ENCODE results near the gene DNAJC21.
A peak's percentile ranks its signal among the peaks of the same experiment; 100 is the strongest.

The DNAJC21 gene

DNA sequence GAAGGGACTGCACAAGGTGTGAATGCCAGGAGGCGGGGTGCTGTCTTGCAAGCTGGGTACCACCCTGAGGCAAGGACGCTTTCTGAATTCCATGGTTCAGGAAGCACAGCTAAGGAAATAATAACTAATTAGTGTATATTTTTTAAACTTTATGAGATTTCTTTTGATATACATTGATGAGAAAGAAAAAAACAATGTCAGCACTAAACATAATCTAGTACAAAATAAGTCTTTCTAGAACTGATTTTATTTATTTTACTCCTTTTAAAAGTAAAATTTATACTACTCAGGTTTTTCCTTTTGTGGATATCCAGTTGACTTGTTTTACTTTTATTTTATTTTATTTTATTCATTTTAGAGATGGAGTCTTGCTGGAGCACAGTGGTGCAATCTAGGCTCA is 3.6 kb downstream of the DNAJC21 start:
- TF ChIP-seq, protein P1, sequence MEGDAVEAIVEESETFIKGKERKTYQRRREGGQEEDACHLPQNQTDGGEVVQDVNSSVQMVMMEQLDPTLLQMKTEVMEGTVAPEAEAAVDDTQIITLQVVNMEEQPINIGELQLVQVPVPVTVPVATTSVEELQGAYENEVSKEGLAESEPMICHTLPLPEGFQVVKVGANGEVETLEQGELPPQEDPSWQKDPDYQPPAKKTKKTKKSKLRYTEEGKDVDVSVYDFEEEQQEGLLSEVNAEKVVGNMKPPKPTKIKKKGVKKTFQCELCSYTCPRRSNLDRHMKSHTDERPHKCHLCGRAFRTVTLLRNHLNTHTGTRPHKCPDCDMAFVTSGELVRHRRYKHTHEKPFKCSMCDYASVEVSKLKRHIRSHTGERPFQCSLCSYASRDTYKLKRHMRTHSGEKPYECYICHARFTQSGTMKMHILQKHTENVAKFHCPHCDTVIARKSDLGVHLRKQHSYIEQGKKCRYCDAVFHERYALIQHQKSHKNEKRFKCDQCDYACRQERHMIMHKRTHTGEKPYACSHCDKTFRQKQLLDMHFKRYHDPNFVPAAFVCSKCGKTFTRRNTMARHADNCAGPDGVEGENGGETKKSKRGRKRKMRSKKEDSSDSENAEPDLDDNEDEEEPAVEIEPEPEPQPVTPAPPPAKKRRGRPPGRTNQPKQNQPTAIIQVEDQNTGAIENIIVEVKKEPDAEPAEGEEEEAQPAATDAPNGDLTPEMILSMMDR (IDR thresholded peaks at IDR 0.05; ENCODE audit: low read depth, low read length), result no peak
- peaks cover 22% of the 10 kb centered on the region for H3K36me3 ChIP-seq
- H3K27me3 ChIP-seq, result no peaks in the 10 kb centered on the region
- no peaks in the 10 kb centered on the region; the same call in 1 of the 2 replicates for H3K4me1 ChIP-seq
- no peak for DNase-seq
- H3K4me3 ChIP-seq (ENCODE audit: low read depth, low read length), result no peak overlapping the region
- H3K9me3 ChIP-seq, result no peaks in the 10 kb centered on the region

DNA sequence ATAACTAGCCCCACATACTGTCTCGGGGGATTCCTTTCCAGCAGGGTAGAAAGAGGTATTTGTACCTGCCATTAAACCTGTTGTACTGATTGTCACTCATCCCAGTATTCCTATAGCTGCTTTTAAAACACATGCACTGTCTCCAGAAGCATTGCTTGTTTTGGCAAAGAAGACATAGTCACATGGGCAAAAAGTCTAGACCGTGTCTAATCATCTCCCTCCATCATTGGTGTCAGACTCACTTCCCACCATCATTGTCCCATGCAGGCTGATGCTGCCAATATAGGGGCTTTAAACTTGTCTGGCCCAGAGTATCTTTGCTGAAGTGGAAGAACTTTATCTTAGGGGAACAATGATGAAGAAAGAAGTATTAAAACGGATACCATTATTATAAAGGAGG is 12.6 kb downstream of the DNAJC21 start:
- TF ChIP-seq, protein P1 (IDR thresholded peaks at IDR 0.05; ENCODE audit: low read depth, low read length), result no peak
- Histone ChIP-seq H3K4me3 (ENCODE audit: low read depth, low read length) (no peak overlapping the region), H3K36me3 (peaks cover 40% of the 10 kb centered on the region), H3K27me3 (no peaks in the 10 kb centered on the region), H3K9me3 (no peaks in the 10 kb centered on the region), H3K4me1 (no peaks in the 10 kb centered on the region)
- no peak for DNase-seq

DNA sequence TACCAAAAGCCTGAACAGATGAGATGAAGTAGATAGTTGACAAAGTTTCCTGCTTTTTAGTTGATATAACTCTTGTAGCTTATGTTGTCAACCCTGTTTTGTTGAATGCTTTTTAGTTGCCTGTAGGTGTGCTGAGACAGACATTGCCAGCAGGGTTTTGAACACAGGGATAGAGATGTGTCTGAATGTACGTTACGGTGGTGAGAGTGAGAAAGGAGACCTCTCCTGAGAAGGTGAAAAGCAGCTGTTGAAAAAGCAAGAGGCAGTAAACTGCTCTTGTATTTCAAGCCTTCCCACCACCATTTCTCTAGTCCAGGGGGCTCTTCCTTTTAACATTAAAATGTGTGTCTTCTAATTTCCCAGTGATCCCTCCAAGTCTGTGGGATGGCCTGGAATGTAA is 14.7 kb downstream of the DNAJC21 start:
- Histone ChIP-seq H3K4me1 (no peaks in the 10 kb centered on the region), H3K9me3 (no peaks in the 10 kb centered on the region), H3K4me3 (ENCODE audit: low read depth, low read length) (no peak overlapping the region), H3K27me3 (no peaks in the 10 kb centered on the region), H3K36me3 (peaks cover 22% of the 10 kb centered on the region)
- TF ChIP-seq, protein P1 (IDR thresholded peaks at IDR 0.05; ENCODE audit: low read depth, low read length), result no peak
- no peak for DNase-seq

DNA sequence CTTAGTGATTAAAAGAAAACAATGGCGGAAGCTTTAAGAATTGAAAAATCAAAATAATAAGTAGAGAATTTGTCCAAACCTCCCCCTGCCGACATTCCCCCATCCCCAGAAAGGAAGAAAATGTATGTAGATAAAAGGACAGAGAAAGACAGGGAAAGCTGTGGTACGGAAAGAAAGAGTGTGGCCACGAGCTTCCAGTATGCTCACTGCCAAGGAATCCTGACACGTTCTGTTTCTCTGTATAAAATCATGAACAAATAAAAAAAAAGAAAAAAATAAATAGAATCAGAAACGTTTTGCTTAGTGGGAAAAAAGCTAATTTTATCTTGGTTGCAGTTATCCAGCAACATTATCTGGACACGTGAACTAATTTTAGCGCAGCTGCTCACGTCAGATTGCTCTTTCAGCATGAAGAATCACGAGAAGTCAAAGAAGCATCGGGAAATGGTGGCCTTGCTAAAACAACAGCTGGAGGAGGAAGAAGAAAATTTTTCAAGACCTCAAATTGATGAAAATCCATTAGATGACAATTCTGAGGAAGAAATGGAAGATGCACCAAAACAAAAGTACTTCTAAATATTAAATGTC is 15.2 kb downstream of the DNAJC21 start:
- H3K9me3 ChIP-seq, result no peaks in the 10 kb centered on the region
- peaks cover 22% of the 10 kb centered on the region for H3K36me3 ChIP-seq
- TF ChIP-seq, protein P1 (IDR thresholded peaks at IDR 0.05; ENCODE audit: low read depth, low read length), result no peak
- H3K4me1 ChIP-seq, result no peaks in the 10 kb centered on the region
- no peak overlapping the region for H3K4me3 ChIP-seq (ENCODE audit: low read depth, low read length)
- no peaks in the 10 kb centered on the region for H3K27me3 ChIP-seq
- DNase-seq, result no peak

DNA sequence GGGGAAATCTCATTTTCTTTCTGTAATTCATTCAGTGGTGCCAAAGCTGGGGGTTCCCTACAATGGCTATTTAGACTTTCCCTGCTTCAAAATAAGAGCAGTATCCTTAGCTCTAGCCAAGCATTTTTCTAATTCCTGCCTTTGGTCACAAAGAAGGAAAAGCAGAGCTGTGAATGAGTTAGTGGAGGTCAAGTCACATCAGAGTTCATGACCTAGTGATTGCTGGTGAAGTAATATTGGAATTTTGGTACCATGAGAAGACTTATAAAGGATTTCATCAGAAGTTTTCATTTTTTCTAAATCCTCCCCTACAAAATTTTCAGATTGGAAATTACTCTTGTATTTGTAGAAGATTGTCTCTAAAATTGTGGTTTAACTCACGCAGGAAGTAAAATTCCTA is 28.0 kb downstream of the DNAJC21 start:
- Histone ChIP-seq H3K9me3 (no peaks in the 10 kb centered on the region), H3K36me3 (peaks cover 5% of the 10 kb centered on the region; the same call in 1 of the 2 replicates), H3K27me3 (no peaks in the 10 kb centered on the region; the same call in 1 of the 2 replicates), H3K4me3 (ENCODE audit: low read depth, low read length) (no peak overlapping the region), H3K4me1 (no peaks in the 10 kb centered on the region)
- DNase-seq, result no peak
- TF ChIP-seq, protein P1 (IDR thresholded peaks at IDR 0.05; ENCODE audit: low read depth, low read length), result no peak

DNA sequence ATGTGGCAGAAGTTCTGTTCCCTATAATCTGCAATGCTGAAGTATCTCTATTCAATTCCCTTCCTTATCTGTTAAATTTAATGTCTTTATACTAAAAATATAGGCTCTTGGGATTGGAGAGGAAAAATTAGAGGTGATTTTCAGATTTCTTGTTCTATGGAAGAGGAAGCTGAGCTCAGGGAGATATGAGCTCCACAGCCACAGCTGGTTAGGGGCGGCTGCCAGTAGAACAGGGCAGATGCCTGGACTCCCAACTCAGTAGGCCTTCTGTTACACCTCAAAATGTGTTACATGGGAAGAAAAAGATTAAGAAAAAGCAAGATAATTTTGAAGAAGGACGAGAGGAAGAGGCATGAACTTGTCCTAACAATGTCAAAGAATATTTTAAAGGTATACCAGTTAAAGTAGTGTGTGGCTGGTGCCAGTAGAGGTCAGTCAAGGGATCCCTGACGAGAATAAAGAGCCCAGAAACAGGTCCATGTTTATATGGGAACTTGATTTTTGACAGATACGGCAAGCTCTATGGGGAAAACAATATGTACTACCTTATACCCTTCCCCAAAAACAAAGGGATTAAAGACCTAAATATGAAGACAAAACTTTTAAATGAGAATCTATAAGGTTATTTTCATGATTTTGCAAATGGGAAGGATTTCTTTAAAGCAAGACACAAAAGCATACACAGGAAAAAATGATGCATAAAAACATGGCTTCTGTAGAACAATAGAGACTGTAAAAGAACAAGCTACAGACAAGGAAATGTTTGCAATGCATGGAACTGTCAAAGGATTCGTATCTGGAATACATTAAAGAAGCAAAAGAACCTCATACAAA is 28.7 kb downstream of the DNAJC21 start:
- DNase-seq, result peak; percentile 36
- TF ChIP-seq, protein P1 (IDR thresholded peaks at IDR 0.05; ENCODE audit: low read depth, low read length), result peak; percentile 76

More for the DNA sequence above, 28.7 kb downstream of the DNAJC21 start:
- H3K4me1 ChIP-seq, result no peaks in the 10 kb centered on the region
- H3K36me3 ChIP-seq, result peaks cover 5% of the 10 kb centered on the region; the same call in 1 of the 2 replicates
- H3K4me3 ChIP-seq (ENCODE audit: low read depth, low read length), result no peak overlapping the region
- H3K9me3 ChIP-seq, result no peaks in the 10 kb centered on the region
- H3K27me3 ChIP-seq, result no peaks in the 10 kb centered on the region; the same call in 1 of the 2 replicates

Measured in BE2C (cell line).